ENCODE measurements around the gene FRMD4B. TPM values are rescaled to one million over a fixed set of nuclear protein-coding genes. Genes with fewer than 3 reads are reported as not detected.

FRMD4B gene
- total and polyA plus RNA-seq, 2 donors (not counting 3 experiments of a cell fraction or from before 2014, with no cell fraction given): 66.4 to 89.7 TPM

DNA sequence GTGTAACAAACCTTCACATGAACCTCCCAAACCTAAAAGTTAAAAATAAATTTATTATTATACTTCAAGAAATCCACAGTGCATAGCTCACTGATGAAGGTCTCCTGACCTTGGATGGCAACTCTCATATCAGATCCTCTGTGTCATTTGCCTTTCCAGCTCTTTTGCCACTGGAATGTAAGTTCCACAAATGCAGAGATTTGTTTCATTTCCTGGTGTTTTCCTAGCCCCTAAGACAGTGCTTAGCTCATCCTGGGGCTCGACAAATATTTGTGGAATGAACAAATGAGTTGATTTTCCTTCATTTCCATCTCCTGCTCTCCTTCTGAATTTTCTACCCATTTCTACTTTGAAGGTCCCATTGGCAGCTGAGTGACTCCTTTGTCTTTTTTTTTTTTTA is 56.0 kb downstream of the FRMD4B start:
- Histone ChIP-seq H4K20me1 (replicated peaks; ENCODE audit: control insufficient read depth, extremely low read depth, insufficient read depth, low read length) (peaks cover 12% of the 10 kb centered on the region), H3K9me1 (replicated peaks; ENCODE audit: control insufficient read depth, extremely low read depth, insufficient read depth, low read length) (peaks cover 3% of the 10 kb centered on the region), H3K4me1 (ENCODE audit: control insufficient read depth, extremely low read depth, insufficient read depth, low read length) (peaks cover 33% of the 10 kb centered on the region), H3K4me3 (replicated peaks in 1 of 3; ENCODE audit: insufficient read depth in 1 of 3, low read depth in 1 of 3, low read length in 3 of 3) (no peak overlapping the region), H2AFZ (ENCODE audit: low read depth, low read length) (no peak overlapping the region), H3K9ac (replicated peaks; ENCODE audit: extremely low read depth, insufficient read depth, low read length) (no peak overlapping the region), H3K79me2 (ENCODE audit: control insufficient read depth, insufficient read depth, low read length) (peaks cover 74% of the 10 kb centered on the region), H3K4me2 (ENCODE audit: insufficient read depth, low read length) (no peak overlapping the region), H3K36me3 (ENCODE audit: control insufficient read depth in 2 of 2, extremely low read depth in 1 of 2, insufficient read depth in 2 of 2, low read length in 2 of 2) (peaks cover 2 to 5% of the 10 kb centered on the region in 2 experiments), H3K27ac (ENCODE audit: insufficient read depth, low read depth, low read length) (no peak overlapping the region), H3K9me3 (replicated peaks; ENCODE audit: control insufficient read depth, insufficient read depth, low read length) (no peaks in the 10 kb centered on the region), H3K27me3 (ENCODE audit: control insufficient read depth in 2 of 2, insufficient read depth in 2 of 2, low read length in 2 of 2) (no peaks in the 10 kb centered on the region)
- intact Hi-C loops (cut with micrococcal nuclease): no loop called here
- ChIA-PET CTCF (interaction anchor here (0.7 to 3.4 kb wide), 6 partner anchors 23 to 217 kb away, joined by 3 to 20 read pairs (median 4); partner anchors contain the start of gene FRMD4B), POLR2A (interaction anchor here (0.6 kb wide), 1 partner anchor 147 kb away, joined by 6 read pairs; no protein-coding TSS in a partner anchor)
- TF ChIP-seq, protein P1, sequence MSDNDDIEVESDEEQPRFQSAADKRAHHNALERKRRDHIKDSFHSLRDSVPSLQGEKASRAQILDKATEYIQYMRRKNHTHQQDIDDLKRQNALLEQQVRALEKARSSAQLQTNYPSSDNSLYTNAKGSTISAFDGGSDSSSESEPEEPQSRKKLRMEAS (IDR thresholded peaks at IDR 0.05; ENCODE audit: insufficient read depth, insufficient read length): no peak
- TF ChIP-seq EZH2 (IDR thresholded peaks at IDR 0.05; ENCODE audit: borderline replicate concordance, low read depth, low read length, severe bottlenecking) (no peak), FOS (IDR thresholded peaks at IDR 0.05; ENCODE audit: borderline replicate concordance, insufficient read depth, low read length) (no peak), MYC (IDR thresholded peaks at IDR 0.05; ENCODE audit: low read depth, low read length) (no peak), JUN (IDR thresholded peaks at IDR 0.05; ENCODE audit: borderline replicate concordance, insufficient read depth, insufficient read length, low read depth) (no peak), POLR2AphosphoS5 (IDR thresholded peaks at IDR 0.05; ENCODE audit: insufficient read depth, low read depth, low read length) (no peak), GATA2 (IDR thresholded peaks at IDR 0.05; ENCODE audit: insufficient read depth, insufficient read length, low read depth, low read length) (no peak), POLR2A (IDR thresholded peaks at IDR 0.05; ENCODE audit: low read depth, low read length) (no peak)
- TF ChIP-seq, protein P2, sequence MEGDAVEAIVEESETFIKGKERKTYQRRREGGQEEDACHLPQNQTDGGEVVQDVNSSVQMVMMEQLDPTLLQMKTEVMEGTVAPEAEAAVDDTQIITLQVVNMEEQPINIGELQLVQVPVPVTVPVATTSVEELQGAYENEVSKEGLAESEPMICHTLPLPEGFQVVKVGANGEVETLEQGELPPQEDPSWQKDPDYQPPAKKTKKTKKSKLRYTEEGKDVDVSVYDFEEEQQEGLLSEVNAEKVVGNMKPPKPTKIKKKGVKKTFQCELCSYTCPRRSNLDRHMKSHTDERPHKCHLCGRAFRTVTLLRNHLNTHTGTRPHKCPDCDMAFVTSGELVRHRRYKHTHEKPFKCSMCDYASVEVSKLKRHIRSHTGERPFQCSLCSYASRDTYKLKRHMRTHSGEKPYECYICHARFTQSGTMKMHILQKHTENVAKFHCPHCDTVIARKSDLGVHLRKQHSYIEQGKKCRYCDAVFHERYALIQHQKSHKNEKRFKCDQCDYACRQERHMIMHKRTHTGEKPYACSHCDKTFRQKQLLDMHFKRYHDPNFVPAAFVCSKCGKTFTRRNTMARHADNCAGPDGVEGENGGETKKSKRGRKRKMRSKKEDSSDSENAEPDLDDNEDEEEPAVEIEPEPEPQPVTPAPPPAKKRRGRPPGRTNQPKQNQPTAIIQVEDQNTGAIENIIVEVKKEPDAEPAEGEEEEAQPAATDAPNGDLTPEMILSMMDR (IDR thresholded peaks at IDR 0.05; ENCODE audit: extremely low read depth in 1 of 2, insufficient read depth in 1 of 2, low read depth in 1 of 2, low read length in 2 of 2): no peak
- dilution Hi-C loops (cut with MboI; ENCODE audit: extremely low pct_ligation_motif_present, low sequenced_read_pairs): loop anchor here (10.0 kb wide), 1 partner anchor 95 kb away; no protein-coding TSS in a partner anchor
- no peak for FAIRE-seq
- no TSS peak for BruUV-seq (replicated peaks)
- no peak for DNase-seq (ENCODE audit: low read depth, low spot score)

Measured in endothelial cell of umbilical vein (primary cell).